IPS-18a (cell line): ENCODE measurements around the gene CYBA.

Experiments
- H3K27ac ChIP-seq: one replicate; pipeline ENCODE4 v1.5.1; 2013; ENCODE audit warnings: low read length
- H3K27me3 ChIP-seq: one replicate; pipeline ENCODE4 v1.6.1; 2013; ENCODE audit warnings: mild to moderate bottlenecking, low read length; ENCODE audit not compliant: control insufficient read depth, insufficient read depth
- H3K36me3 ChIP-seq: one replicate; pipeline ENCODE4 v1.6.1; 2013; ENCODE audit warnings: low read depth, low read length; ENCODE audit not compliant: control insufficient read depth
- H3K4me1 ChIP-seq: one replicate; pipeline ENCODE4 v1.6.1; 2013; ENCODE audit warnings: low read depth, low read length; ENCODE audit not compliant: control insufficient read depth
- H3K4me3 ChIP-seq: one replicate; pipeline ENCODE4 v1.5.1; 2013; ENCODE audit warnings: low read length
- H3K9ac ChIP-seq: one replicate; pipeline ENCODE4 v1.6.1; 2013; ENCODE audit warnings: mild to moderate bottlenecking, low read length, moderate library complexity
- H3K9me3 ChIP-seq: one replicate; pipeline ENCODE4 v1.6.1; 2013; ENCODE audit warnings: low read depth, low read length; ENCODE audit not compliant: control insufficient read depth

The CYBA gene

DNA sequence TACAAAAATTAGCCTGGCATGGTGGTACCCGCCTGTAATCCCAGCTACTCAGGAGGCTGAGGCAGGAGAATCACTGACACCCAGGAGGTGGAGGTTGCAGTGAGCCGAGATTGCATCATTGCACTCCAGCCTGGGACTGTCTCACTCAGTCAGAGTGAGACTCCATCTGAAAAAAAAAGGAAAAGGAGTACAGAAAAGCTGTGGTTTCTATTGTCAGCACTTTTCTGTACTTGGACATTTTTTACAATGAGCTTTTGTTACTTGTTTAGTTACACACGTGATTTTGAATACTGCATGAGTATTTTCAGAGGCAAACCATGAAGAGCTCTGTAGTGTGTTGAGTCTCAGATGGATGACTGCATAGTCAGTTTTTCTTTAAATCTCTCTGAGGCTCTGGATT is 54.4 kb downstream of the CYBA start:
- no peak overlapping the region for H3K9ac ChIP-seq
- H3K4me1 ChIP-seq: no peaks in the 10 kb centered on the region
- no peak overlapping the region for H3K4me3 ChIP-seq
- H3K36me3 ChIP-seq: peaks cover 27% of the 10 kb centered on the region
- H3K27me3 ChIP-seq: no peaks in the 10 kb centered on the region
- H3K27ac ChIP-seq: no peak overlapping the region
- no peaks in the 10 kb centered on the region for H3K9me3 ChIP-seq

DNA sequence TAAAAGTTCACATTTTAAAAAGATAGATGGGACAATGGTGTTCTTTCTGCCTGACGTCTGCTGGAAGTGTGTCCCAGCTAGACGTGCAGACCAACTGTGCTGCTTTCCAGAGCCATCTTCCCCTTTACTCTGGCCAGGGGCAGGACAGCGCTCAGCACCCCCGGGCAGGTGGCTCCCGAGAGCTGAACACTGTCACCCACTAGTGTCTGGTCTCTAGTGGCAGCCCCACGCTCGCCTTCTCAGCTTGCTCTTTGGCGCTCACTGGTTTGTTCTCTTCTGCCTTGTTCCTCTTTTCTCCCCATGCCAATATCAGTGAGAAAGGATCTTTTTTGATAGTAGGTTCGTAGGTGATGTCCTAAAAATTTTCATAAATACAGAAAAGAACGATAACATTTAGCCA is 54.9 kb downstream of the CYBA start:
- no peaks in the 10 kb centered on the region for H3K27me3 ChIP-seq
- H3K27ac ChIP-seq: no peak overlapping the region
- peaks cover 22% of the 10 kb centered on the region for H3K36me3 ChIP-seq

GRCh38 chr16:88595101-88595500 is 55.8 kb downstream of the CYBA start:
- peaks cover 23% of the 10 kb centered on the region for H3K36me3 ChIP-seq
- H3K4me1 ChIP-seq: no peaks in the 10 kb centered on the region
- H3K27ac ChIP-seq: no peak overlapping the region
- H3K9ac ChIP-seq: no peak overlapping the region
- no peaks in the 10 kb centered on the region for H3K27me3 ChIP-seq
- H3K9me3 ChIP-seq: no peaks in the 10 kb centered on the region
- H3K4me3 ChIP-seq: no peak overlapping the region

More for the DNA sequence above, 54.9 kb downstream of the CYBA start:
- Histone ChIP-seq H3K9ac (no peak overlapping the region), H3K4me3 (no peak overlapping the region), H3K9me3 (no peaks in the 10 kb centered on the region), H3K4me1 (no peaks in the 10 kb centered on the region)

- H3K36me3 ChIP-seq: peaks cover 23% of the 10 kb centered on the region
- no peaks in the 10 kb centered on the region for H3K27me3 ChIP-seq
- H3K9me3 ChIP-seq: no peaks in the 10 kb centered on the region
- H3K27ac ChIP-seq: no peak overlapping the region
- no peaks in the 10 kb centered on the region for H3K4me1 ChIP-seq
- H3K9ac ChIP-seq: no peak overlapping the region
- H3K4me3 ChIP-seq: no peak overlapping the region
Measured at GRCh38 chr16:88593910-88594309, 56.9 kb downstream of the CYBA start.

- H3K9ac ChIP-seq: no peak overlapping the region
- no peak overlapping the region for H3K4me3 ChIP-seq
- H3K27me3 ChIP-seq: no peaks in the 10 kb centered on the region
- no peak overlapping the region for H3K27ac ChIP-seq
- no peaks in the 10 kb centered on the region for H3K9me3 ChIP-seq
- H3K36me3 ChIP-seq: peaks cover 26% of the 10 kb centered on the region
- H3K4me1 ChIP-seq: no peaks in the 10 kb centered on the region
Measured at GRCh38 chr16:88593489-88593888, 57.4 kb downstream of the CYBA start.
